ENCODE measurements around the gene ATP6V1G3. TPM values are rescaled to one million over a fixed set of nuclear protein-coding genes. Genes with fewer than 3 reads are reported as not detected.
A peak's percentile ranks its signal among the peaks of the same experiment; 100 is the strongest.

ATP6V1G3 gene
- total and polyA plus RNA-seq, 10 donors, result not detected

- peaks cover 0 to 11% (median 8%) of the 10 kb centered on the region in 8 donors for H3K9me3 ChIP-seq
- intact Hi-C loops (cut with DNase I; ENCODE audit: low total_unique reads), result no loop called here
- H3K36me3 ChIP-seq, result no peaks in the 10 kb centered on the region
- WGBS, 5 donors, result 70 to 83% (median 78%) methylated on average over 2 of the region's 2 CpGs
- H3K4me3 ChIP-seq, result no peak overlapping the region
- H3K27ac ChIP-seq, result peak overlapping the region in 4 of 8 donors; percentile 16 to 66 (median 26)
- H3K4me1 ChIP-seq, result peaks cover 0 to 25% (median 9%) of the 10 kb centered on the region in 6 donors
- no peaks in the 10 kb centered on the region for H3K27me3 ChIP-seq (replicated peaks in 1 of 7)
- DNase-seq, result no peak
- TF ChIP-seq CTCF (IDR thresholded peaks at IDR 0.05 in 8 of 11, conservative IDR thresholded peaks at IDR 0.05 in 3 of 11), result no peak
- TF ChIP-seq POLR2AphosphoS5 (IDR thresholded peaks at IDR 0.05), result no peak
- TF ChIP-seq POLR2A (IDR thresholded peaks at IDR 0.05), result no peak
Observed at GRCh38 chr1:198575798-198576641, 35.5 kb upstream of the ATP6V1G3 start.

GRCh38 chr1:198575292-198575691 is 34.8 kb upstream of the ATP6V1G3 start:
- intact Hi-C loops (cut with DNase I; ENCODE audit: low total_unique reads), result no loop called here
- TF ChIP-seq CTCF (IDR thresholded peaks at IDR 0.05 in 8 of 11, conservative IDR thresholded peaks at IDR 0.05 in 3 of 11), result no peak
- no peak for TF ChIP-seq POLR2A (IDR thresholded peaks at IDR 0.05)
- no peak for TF ChIP-seq POLR2AphosphoS5 (IDR thresholded peaks at IDR 0.05)
- DNase-seq, result no peak
- no peaks in the 10 kb centered on the region for H3K27me3 ChIP-seq (replicated peaks in 1 of 7)
- peaks cover 0 to 3% (median under 1%) of the 10 kb centered on the region in 8 donors for H3K9me3 ChIP-seq
- peaks cover 0 to 25% (median 9%) of the 10 kb centered on the region in 6 donors for H3K4me1 ChIP-seq
- peak overlapping the region in 4 of 8 donors; percentile 16 to 66 (median 26) for H3K27ac ChIP-seq
- H3K4me3 ChIP-seq, result no peak overlapping the region
- 76 to 90% (median 88%) methylated on average over 1 of the region's 1 CpG for WGBS, 5 donors
- no peaks in the 10 kb centered on the region for H3K36me3 ChIP-seq

GRCh38 chr1:198574325-198574724 is 33.8 kb upstream of the ATP6V1G3 start:
- WGBS, 5 donors, result 89 to 98% (median 95%) methylated on average over 1 of the region's 1 CpG
- H3K27me3 ChIP-seq (replicated peaks in 1 of 7), result no peaks in the 10 kb centered on the region
- H3K4me3 ChIP-seq, result no peak overlapping the region
- TF ChIP-seq POLR2AphosphoS5 (IDR thresholded peaks at IDR 0.05) (no peak), POLR2A (IDR thresholded peaks at IDR 0.05) (no peak), CTCF (IDR thresholded peaks at IDR 0.05 in 8 of 11, conservative IDR thresholded peaks at IDR 0.05 in 3 of 11) (no peak)
- no peak for DNase-seq
- peaks cover 0 to 25% (median 9%) of the 10 kb centered on the region in 6 donors for H3K4me1 ChIP-seq
- no peaks in the 10 kb centered on the region for H3K9me3 ChIP-seq
- no peaks in the 10 kb centered on the region for H3K36me3 ChIP-seq
- H3K27ac ChIP-seq, result peak overlapping the region in 1 of 8 donors; percentile 31
- intact Hi-C loops (cut with DNase I; ENCODE audit: low total_unique reads), result no loop called here

GRCh38 chr1:198564716-198565115 is 24.2 kb upstream of the ATP6V1G3 start:
- DNase-seq, result no peak
- Histone ChIP-seq H3K9me3 (no peaks in the 10 kb centered on the region), H3K4me1 (peaks cover 0 to 44% (median 14%) of the 10 kb centered on the region in 6 donors), H3K36me3 (no peaks in the 10 kb centered on the region), H3K27me3 (replicated peaks in 1 of 7) (no peaks in the 10 kb centered on the region), H3K27ac (peak overlapping the region in 4 of 8 donors; percentile 13 to 66 (median 51)), H3K4me3 (no peak overlapping the region)
- TF ChIP-seq CTCF (IDR thresholded peaks at IDR 0.05 in 8 of 11, conservative IDR thresholded peaks at IDR 0.05 in 3 of 11), result no peak
- no peak for TF ChIP-seq POLR2AphosphoS5 (IDR thresholded peaks at IDR 0.05)
- no peak for TF ChIP-seq POLR2A (IDR thresholded peaks at IDR 0.05)
- WGBS, 5 donors, result 66 to 84% (median 67%) methylated on average over 1 of the region's 1 CpG
- intact Hi-C loops (cut with DNase I; ENCODE audit: low total_unique reads), result no loop called here

All from spleen (tissue), 11 donors.